Fibroblast of skin of left quadriceps (primary cell): Measurements from ENCODE around the gene FGFR3.
A peak's percentile ranks its signal among the peaks of the same experiment; 100 is the strongest.

Experiments
- DNase-seq, 2 experiments: peaks; one replicate each; pipeline ENCODE4 v3.0.0-alpha.2; 2013; ENCODE audit warnings: low read depth in 2 of 2

FGFR3 gene

DNA sequence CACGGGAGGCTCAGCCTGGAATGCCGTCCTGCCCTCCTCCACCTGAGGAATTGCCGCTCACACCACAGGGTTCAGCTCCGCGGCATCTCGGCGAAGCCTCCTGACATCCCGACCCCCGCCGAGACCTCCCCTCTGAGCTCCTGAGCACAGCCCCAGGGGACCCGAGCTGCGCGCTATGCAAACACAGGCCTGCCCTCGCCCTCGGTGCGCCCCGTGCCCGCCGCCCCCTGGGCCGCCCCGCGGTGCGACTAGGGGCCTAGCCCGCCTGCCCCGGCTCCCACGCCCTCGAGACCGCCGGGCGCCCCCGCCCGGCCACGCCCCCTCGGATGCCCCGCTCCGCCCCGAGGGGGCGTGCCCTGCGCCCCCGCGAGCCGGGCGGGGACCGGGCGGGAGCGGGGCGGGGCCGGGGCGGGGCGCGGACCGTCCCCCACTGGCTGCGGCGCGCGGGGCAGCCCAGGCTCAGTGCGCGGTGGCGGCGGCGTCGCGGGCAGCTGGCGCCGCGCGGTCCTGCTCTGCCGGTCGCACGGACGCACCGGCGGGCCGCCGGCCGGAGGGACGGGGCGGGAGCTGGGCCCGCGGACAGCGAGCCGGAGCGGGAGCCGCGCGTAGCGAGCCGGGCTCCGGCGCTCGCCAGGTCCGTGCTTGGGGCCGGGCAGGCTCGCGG is at the start of gene FGFR3:
TSS of gene FGFR3 (plus strand) at position 462 of the 664 bp plus-strand sequence. CDS start 642 bp downstream, outside the sequence.
- DNase-seq = no peak

DNA sequence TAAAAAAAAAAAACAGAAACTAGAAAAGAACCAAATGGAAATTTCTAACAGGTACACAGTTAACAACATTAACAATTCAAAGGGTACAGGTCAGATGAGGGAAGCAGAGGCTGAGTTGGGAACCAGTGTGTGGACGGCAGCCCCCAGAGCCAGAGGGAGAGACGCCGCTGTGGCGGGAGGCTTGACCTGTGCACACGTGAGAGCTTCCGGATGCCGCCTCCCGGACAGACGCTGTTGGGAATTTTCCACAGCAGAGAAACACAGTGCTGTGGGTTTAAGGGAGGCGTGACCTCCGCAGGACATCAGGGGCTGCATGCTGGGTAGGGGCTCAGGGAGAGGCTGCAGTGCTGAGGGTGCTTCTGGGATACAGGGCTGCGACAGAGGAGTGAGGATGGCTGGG is 49.5 kb upstream of the FGFR3 start:
- DNase-seq = no peak

DNA sequence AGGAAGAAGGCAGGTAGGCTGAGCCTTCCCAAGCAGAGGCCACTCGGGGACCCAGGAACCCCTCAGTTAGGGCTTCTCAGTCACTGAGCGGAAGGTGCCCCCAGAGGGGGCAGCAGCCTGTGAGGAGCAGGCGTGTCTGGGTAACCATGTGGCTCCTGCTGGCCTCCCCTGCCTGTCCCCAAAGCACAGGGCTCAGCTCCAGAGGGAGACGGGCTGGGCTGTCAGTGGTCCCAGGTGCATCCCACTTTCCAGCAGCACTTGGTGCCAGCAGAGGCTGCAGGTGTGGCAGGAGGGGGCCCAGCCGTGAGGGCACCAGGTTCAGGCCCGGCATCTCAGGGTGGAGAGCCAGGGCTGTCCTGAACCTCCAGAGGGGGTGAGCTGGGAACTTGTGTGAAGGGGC is 49.1 kb upstream of the FGFR3 start:
- DNase-seq = no peak

DNA sequence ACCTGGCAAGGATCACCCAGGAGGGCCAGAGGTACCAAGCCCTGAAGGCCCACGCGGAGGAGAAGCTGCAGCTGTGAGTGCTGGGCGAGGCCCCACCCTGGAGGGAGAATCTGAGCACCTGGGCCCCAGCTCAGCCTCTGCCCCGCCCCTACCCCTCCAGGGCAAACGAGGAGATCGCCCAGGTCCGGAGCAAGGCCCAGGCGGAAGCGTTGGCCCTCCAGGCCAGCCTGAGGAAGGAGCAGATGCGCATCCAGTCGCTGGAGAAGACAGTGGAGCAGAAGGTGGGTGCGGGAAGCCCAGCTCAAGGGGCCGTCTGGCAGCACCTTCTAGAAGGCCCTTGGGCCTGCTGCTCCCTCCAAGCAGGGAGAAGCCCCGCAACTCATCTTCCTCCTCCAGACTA is 48.5 kb upstream of the FGFR3 start:
- no peak for DNase-seq

GRCh38 chr4:1745165-1745564 is 47.9 kb upstream of the FGFR3 start:
- no peak for DNase-seq

DNA sequence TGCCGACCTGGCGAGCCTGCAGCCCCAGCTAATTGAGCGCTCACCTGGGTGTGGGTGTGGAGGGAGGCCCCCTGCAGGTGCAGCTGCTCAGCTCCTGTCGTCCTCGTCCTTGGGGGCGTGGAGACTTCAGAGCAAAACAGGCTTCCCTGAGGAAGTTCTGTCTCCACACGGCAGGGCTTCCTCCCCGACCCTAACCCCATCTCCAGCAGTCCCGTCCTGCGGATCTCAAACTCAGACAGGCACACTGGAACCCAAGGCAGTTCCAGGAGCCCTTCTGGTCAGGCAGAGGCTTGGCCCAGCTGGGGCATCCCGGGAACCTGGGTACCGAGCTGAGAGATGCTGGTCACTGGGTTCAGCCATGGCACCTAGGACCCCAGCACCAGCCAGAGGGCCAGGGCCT is 47.4 kb upstream of the FGFR3 start:
- DNase-seq = no peak

GRCh38 chr4:1746265-1746691 is 46.8 kb upstream of the FGFR3 start:
- peak in 1 of 2 experiments; percentile 18 for DNase-seq

DNA sequence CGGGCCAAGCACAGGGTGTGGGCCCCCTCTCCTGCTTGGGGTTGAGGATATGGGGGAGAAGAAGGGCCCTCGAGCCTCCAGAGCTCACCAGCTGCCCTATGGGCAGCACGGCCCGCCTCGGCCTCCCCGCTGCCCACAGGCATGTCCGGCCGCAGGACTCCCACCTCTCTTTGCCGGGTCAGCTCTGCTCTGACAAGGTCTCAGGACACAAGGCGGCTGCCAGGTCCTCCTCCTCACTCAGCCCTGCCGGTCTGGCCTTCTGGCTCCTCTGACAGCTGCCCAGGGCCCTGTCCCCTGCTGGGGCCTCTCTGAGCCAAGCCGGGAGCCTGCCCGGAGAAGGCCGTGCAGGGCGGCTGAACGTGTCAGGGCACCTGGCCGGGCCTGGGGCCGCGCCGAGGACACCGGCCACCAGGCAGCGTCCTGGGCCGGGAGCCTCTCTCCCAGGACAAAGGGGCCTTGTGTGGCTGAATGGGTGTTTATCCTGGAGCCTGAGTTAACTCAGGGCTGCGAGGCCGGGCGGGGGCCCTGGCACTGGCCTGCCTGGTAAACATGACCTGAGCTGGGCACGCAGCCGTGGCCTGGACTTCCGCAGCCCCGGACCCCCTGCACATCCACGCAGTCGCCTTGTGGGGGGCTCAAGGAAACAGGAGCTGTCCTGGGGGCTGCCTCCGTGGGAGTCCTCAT is 46.0 kb upstream of the FGFR3 start:
- no peak for DNase-seq

DNA sequence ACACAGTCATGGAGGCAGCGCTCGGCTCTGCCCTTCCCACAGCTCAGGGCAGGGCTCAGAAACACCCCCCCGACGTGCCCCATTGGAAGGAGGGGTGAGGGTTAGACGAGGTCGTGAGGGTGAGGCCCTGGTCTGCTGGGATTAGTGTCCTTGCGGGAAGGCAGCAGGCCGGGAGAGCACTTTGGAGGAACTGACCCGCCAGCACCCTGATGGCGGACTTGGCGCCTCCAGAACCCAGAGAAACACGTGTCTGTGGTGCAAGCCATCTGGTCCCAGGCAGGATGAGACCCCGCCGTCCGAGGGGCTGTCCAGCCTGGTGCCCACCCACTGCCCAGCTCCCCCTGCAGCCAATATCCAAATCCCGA is 45.5 kb upstream of the FGFR3 start:
- no peak for DNase-seq

DNA sequence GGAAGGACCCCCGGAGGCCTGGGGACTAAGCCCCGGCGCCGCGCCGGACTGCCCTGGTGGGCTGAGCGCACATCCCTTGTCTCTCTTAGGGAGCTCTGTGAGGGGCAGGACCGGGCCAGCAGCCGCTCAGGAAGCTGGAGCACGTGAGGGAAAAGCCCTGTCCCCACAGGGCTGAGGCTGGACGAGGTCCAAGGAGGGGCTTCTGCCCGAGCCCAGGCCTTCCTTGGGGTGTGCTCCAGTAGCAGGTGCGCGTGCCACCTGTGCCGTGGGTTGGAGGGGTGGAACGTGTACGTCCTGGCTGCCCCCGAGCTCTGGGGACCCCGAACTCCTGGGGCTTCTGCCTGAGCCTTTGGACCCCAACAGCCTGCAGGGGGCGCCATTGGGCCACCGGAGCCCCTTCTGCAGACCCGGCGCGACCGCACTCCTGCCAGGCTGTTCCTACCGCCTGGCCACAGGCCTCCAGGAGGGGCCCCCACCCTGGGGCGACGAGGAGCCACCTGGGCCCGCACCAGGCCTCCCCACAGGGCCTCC is 44.6 kb upstream of the FGFR3 start:
- DNase-seq = peak in 1 of 2 experiments; percentile 16

DNA sequence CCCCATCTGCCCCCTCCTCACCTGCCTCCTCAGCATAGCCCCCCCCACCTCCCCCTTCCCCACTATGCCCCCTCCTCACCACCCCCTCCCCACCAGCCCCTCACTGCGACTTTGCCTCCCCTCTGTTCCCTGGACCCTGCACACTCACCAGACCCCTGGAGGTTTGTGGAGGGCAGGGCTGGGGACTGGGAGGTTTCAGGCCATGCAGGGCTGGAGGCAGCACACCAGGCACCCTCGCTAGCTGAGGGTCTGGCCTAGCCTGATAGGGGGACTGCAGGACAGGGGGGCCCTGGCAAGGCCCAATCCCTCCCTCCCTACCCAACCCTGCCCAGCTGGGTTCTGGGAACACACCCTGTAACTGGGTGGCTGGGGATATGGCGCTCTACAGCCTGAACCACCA is 43.7 kb upstream of the FGFR3 start:
- no peak for DNase-seq

GRCh38 chr4:1749826-1750225 is 43.3 kb upstream of the FGFR3 start:
- DNase-seq = no peak

DNA sequence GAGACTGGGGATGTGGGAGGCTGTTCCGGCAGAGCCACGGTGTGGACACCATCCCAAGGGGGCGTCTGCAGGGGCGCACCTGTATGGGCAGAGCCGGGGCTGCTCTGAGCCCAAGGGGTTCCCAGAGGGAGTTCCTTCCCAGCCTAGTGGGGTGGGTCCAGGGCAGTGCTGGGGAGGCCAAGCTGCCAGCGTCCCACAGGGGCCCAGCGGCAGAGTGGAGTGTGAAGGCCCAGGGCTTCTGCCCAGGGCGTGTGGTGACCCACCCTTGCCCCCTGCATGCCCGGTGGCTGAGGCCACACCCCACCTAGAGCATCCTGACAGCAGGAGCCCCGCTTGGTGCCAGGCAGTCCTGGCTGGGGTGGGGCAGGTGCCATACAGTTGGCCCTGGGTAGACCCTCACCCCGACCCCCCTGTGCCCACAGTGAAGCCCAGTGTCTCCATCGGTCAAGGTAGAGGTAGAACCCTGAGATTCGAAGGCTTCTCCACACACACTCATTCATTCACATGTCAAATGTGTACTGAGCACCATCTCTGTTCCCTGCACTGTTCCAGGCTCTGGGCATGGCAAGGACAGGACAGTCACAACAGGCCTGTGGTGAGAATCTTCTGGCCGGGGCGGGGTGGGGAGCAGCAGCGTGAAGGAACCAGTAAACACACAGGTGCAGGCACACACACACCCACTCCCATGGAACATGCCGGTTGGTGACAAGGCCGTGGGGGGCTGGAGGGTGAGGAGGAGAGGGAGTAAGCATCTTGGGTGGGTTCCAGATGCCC is 42.5 kb upstream of the FGFR3 start:
- no peak for DNase-seq

DNA sequence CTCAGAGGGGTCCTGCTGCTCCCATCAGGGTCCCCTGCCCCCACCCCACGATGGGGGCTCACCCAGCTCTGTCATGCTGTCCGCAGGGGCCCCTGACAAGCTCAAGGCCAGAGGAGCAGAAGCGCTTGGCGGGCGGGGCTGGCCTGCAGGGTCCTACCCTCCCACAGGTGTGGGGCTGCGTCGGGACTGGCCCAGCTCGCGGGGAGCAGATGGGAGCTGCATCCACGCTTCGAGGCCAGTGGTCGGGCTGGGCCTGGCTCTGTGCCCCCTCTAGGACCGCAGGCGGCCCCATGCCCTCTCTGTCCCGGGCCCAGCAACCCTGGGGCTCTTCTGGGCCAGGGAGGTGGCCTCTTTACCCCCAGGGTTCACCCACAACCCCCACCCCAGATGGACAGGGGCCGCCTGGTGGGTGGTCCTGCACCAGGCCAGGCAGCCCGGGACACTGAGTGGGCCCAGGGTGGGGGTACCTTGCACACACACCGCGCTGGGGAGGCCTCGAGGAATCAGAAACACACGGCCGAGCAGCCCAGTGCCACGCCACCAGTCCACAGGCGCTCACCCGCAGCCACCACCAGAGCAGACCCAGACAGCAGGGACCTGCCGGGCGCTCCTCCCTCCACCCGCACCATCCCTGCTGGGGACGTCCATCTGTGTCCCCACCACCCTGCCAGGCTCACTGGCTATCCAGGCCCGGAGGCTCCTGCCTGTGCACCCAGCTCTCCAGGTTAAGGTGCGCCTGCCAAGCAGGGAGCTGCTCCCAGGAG is 41.8 kb upstream of the FGFR3 start:
- no peak for DNase-seq

DNA sequence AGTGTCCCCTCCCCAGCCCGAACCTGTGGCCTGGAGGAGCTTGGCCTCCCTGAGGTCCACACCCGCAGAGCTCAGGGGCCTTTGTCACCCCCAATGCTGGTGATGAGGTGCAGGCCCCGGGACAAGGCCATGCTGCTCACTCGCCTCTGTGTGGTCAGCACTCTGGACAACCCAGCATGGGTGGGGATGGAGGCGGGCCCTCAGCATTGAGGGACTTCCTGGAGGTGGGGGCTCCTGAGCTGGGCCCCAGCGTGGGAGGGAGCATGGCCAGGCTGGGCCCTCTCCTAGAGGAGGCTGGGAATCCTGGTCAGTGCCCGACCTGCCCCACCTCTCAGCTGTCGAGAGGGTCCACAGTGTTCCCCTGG is 41.2 kb upstream of the FGFR3 start:
- no peak for DNase-seq

GRCh38 chr4:1752284-1753041 is 40.6 kb upstream of the FGFR3 start:
- no peak for DNase-seq

GRCh38 chr4:1753294-1753696 is 39.8 kb upstream of the FGFR3 start:
- no peak for DNase-seq

DNA sequence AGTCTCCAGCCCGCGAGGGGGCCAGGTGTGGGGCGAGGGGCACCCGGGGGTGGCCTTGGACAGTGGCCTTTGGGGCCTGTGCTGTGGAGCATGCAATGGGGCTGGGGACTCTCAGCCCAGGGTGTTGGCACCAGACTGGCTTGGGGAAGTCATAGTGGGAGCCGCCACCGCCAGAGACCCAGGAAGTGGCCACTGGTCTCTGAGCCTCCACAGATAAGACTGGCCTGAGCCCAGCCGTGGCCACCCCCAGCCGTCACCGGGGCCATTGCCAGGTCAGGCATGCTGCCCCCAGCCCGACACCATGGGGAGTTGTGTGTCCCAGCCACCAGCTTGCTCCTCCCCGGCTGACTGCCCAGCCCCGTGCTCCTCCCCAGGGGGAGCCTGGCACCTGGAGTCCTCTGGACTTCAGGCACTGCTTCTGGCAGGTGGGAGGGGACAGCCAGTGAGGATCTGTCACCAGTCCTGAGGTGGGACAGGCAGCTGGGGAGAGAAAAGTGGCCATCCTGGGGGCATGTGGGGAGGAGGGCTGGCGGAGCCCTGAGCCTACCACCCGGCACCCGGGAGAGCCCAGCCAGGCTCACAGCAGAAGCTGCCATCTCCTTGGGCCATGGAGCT is 39.3 kb upstream of the FGFR3 start:
- DNase-seq = no peak

GRCh38 chr4:1754336-1754735 is 38.8 kb upstream of the FGFR3 start:
- DNase-seq = no peak

GRCh38 chr4:1755297-1755696 is 37.8 kb upstream of the FGFR3 start:
- no peak for DNase-seq

DNA sequence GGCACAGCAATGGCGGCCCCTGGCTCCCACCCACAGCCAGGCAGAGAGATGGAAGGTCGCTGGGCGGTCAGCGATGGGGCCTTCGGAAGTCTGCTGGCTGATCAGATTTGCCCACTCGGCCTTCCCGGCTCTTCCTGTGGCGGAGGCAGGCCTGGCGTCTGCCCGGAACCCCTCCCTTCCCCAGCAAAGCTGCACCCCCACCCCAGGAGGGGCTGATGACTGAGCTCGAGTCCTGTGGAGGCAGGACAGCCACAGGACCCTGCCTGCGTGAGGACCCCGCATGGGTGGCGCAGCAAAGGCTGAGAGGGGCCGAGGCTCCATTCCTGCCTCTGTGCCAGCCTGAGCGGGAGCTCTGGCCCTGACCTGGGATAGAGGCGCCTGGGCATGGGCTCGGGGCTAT is 37.0 kb upstream of the FGFR3 start:
- DNase-seq = no peak
